ENCODE results near the gene FBLN5. TPM values are rescaled to one million over a fixed set of nuclear protein-coding genes. Genes with fewer than 3 reads are reported as not detected.

The FBLN5 gene
- polyA plus RNA-seq, 1 of the 3 experiments (the other 2 are of a cell fraction) = 39.8 TPM

DNA sequence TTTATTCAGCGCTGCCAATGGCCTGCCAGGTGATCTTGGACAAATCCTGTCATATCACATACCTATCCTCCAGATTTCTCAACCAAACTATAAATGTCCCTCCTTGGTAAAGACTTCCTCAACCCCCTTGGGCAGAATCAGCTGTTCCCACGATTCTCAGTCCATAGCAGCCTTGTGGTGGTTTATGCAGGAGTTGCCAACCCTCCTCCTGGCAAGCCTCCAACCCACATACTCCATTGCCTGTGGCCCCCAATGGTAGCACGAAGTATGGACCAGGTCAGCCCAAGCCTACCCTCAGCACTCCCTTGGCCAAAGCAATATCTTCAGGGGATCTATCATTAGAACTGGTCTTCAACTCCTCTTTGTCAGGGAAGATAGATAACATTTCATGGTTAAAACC is 27.0 kb downstream of the FBLN5 start:
- Histone ChIP-seq H3K9me2 (no peaks in the 10 kb centered on the region), H3K4me1 (ENCODE audit: control insufficient read depth in 1 of 2, insufficient read depth in 2 of 2, low read depth in 1 of 2, low read length in 1 of 2) (no peaks in the 10 kb centered on the region; a peak in 1 of 4 replicates), H3K9ac (no peak overlapping the region), H3K4me3 (ENCODE audit: low read depth in 2 of 2, low read length in 1 of 2) (no peak overlapping the region), H3K79me2 (ENCODE audit: insufficient read depth) (no peaks in the 10 kb centered on the region), H3K27me3 (ENCODE audit: insufficient read depth) (no peaks in the 10 kb centered on the region), H2AFZ (ENCODE audit: low read depth) (no peak overlapping the region), H3K4me2 (no peak overlapping the region), H3K27ac (ENCODE audit: low read depth in 2 of 2, low read length in 1 of 2) (no peak overlapping the region), H3K36me3 (replicated peaks in 1 of 2; ENCODE audit: control insufficient read depth in 1 of 2, insufficient read depth in 2 of 2, low read length in 1 of 2) (peaks cover 15 to 25% of the 10 kb centered on the region in 2 experiments), H4K20me1 (ENCODE audit: insufficient read depth) (no peaks in the 10 kb centered on the region), H3F3A (replicated peaks; ENCODE audit: insufficient read depth) (no peaks in the 10 kb centered on the region), H3K9me3 (no peaks in the 10 kb centered on the region)
- ChIA-PET CTCF (no interaction called here), POLR2A (no interaction called here)
- TF ChIP-seq, protein P1, sequence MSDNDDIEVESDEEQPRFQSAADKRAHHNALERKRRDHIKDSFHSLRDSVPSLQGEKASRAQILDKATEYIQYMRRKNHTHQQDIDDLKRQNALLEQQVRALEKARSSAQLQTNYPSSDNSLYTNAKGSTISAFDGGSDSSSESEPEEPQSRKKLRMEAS (IDR thresholded peaks at IDR 0.05; ENCODE audit: low read depth) = no peak
- TF ChIP-seq, protein P2, sequence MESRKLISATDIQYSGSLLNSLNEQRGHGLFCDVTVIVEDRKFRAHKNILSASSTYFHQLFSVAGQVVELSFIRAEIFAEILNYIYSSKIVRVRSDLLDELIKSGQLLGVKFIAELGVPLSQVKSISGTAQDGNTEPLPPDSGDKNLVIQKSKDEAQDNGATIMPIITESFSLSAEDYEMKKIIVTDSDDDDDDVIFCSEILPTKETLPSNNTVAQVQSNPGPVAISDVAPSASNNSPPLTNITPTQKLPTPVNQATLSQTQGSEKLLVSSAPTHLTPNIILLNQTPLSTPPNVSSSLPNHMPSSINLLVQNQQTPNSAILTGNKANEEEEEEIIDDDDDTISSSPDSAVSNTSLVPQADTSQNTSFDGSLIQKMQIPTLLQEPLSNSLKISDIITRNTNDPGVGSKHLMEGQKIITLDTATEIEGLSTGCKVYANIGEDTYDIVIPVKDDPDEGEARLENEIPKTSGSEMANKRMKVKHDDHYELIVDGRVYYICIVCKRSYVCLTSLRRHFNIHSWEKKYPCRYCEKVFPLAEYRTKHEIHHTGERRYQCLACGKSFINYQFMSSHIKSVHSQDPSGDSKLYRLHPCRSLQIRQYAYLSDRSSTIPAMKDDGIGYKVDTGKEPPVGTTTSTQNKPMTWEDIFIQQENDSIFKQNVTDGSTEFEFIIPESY (IDR thresholded peaks at IDR 0.05; ENCODE audit: borderline replicate concordance, low read depth) = no peak
- TF ChIP-seq, protein P3, sequence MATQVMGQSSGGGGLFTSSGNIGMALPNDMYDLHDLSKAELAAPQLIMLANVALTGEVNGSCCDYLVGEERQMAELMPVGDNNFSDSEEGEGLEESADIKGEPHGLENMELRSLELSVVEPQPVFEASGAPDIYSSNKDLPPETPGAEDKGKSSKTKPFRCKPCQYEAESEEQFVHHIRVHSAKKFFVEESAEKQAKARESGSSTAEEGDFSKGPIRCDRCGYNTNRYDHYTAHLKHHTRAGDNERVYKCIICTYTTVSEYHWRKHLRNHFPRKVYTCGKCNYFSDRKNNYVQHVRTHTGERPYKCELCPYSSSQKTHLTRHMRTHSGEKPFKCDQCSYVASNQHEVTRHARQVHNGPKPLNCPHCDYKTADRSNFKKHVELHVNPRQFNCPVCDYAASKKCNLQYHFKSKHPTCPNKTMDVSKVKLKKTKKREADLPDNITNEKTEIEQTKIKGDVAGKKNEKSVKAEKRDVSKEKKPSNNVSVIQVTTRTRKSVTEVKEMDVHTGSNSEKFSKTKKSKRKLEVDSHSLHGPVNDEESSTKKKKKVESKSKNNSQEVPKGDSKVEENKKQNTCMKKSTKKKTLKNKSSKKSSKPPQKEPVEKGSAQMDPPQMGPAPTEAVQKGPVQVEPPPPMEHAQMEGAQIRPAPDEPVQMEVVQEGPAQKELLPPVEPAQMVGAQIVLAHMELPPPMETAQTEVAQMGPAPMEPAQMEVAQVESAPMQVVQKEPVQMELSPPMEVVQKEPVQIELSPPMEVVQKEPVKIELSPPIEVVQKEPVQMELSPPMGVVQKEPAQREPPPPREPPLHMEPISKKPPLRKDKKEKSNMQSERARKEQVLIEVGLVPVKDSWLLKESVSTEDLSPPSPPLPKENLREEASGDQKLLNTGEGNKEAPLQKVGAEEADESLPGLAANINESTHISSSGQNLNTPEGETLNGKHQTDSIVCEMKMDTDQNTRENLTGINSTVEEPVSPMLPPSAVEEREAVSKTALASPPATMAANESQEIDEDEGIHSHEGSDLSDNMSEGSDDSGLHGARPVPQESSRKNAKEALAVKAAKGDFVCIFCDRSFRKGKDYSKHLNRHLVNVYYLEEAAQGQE (IDR thresholded peaks at IDR 0.05; ENCODE audit: low read depth, low read length) = no peak
- TF ChIP-seq, protein P4, sequence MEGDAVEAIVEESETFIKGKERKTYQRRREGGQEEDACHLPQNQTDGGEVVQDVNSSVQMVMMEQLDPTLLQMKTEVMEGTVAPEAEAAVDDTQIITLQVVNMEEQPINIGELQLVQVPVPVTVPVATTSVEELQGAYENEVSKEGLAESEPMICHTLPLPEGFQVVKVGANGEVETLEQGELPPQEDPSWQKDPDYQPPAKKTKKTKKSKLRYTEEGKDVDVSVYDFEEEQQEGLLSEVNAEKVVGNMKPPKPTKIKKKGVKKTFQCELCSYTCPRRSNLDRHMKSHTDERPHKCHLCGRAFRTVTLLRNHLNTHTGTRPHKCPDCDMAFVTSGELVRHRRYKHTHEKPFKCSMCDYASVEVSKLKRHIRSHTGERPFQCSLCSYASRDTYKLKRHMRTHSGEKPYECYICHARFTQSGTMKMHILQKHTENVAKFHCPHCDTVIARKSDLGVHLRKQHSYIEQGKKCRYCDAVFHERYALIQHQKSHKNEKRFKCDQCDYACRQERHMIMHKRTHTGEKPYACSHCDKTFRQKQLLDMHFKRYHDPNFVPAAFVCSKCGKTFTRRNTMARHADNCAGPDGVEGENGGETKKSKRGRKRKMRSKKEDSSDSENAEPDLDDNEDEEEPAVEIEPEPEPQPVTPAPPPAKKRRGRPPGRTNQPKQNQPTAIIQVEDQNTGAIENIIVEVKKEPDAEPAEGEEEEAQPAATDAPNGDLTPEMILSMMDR (IDR thresholded peaks at IDR 0.05) = no peak
- TF ChIP-seq GATA2 (CRISPR knock-in tag; IDR thresholded peaks at IDR 0.05) = no peak
- TF ChIP-seq MXI1 (IDR thresholded peaks at IDR 0.05; ENCODE audit: low read depth, low read length) = no peak
- no peak for TF ChIP-seq CHD2 (IDR thresholded peaks at IDR 0.05; ENCODE audit: low read length, partially characterized antibody)
- TF ChIP-seq FOXJ3 (CRISPR knock-in tag; IDR thresholded peaks at IDR 0.05) = no peak
- DNase-seq = no peak
- 30% methylated on average over 3 of the region's 3 CpGs for WGBS (ENCODE audit: low lambda C conversion rate)
